ENCODE data around the gene GLYATL2.

GLYATL2 gene

GRCh38 chr11:58844361-58845005 lies at the start of gene GLYATL2:
Gene GLYATL2 (minus strand): TSS chr11:58844704. CDS start chr11:58839612, 5,092 bp downstream.
- DNase-seq: no peak

GRCh38 chr11:58893899-58894298 lies 49.4 kb upstream of the GLYATL2 start:
- DNase-seq: no peak

- DNase-seq: no peak
These were observed 44.1 kb upstream of the GLYATL2 start for GRCh38 chr11:58888579-58888978.

GRCh38 chr11:58887452-58887851 lies 42.9 kb upstream of the GLYATL2 start:
- DNase-seq: no peak

- no peak for DNase-seq
These were observed 36.1 kb upstream of the GLYATL2 start for GRCh38 chr11:58880625-58881024.

- no peak for DNase-seq
These were observed 35.7 kb upstream of the GLYATL2 start for GRCh38 chr11:58880166-58880565.

GRCh38 chr11:58867556-58867955 lies 23.1 kb upstream of the GLYATL2 start:
- DNase-seq: no peak

GRCh38 chr11:58866788-58867187 lies 22.3 kb upstream of the GLYATL2 start:
- no peak for DNase-seq

GRCh38 chr11:58864335-58864734 lies 19.8 kb upstream of the GLYATL2 start:
- DNase-seq: no peak

GRCh38 chr11:58863697-58864096 lies 19.2 kb upstream of the GLYATL2 start:
- no peak for DNase-seq

GRCh38 chr11:58861533-58861932 lies 17.0 kb upstream of the GLYATL2 start:
- DNase-seq: no peak

GRCh38 chr11:58856806-58857205 lies 12.3 kb upstream of the GLYATL2 start:
- no peak for DNase-seq

GRCh38 chr11:58845386-58845785 lies 882 bp upstream of the GLYATL2 start:
- DNase-seq: no peak

- DNase-seq: no peak
These were observed 6.7 kb downstream of the GLYATL2 start for GRCh38 chr11:58837707-58838388.

- DNase-seq: no peak
These were observed 12.4 kb downstream of the GLYATL2 start for GRCh38 chr11:58832056-58832645.

- DNase-seq: no peak
These were observed 13.7 kb downstream of the GLYATL2 start for GRCh38 chr11:58830673-58831301.

- DNase-seq: no peak
These were observed 14.7 kb downstream of the GLYATL2 start for GRCh38 chr11:58829786-58830185.

GRCh38 chr11:58813693-58814092 lies 30.8 kb downstream of the GLYATL2 start:
- no peak for DNase-seq

GRCh38 chr11:58811499-58811898 lies 33.0 kb downstream of the GLYATL2 start:
- DNase-seq: no peak

GRCh38 chr11:58807343-58807742 lies 37.2 kb downstream of the GLYATL2 start:
- DNase-seq: no peak

GRCh38 chr11:58805065-58805464 lies 39.4 kb downstream of the GLYATL2 start:
- DNase-seq: no peak

GRCh38 chr11:58801974-58802545 lies 42.4 kb downstream of the GLYATL2 start:
- no peak for DNase-seq

- no peak for DNase-seq
These were observed 43.2 kb downstream of the GLYATL2 start for GRCh38 chr11:58801302-58801701.

Data from activated CD4-positive, alpha-beta T cell treated with anti-CD3 and anti-CD28 coated beads, Interleukin-2, amount 50 U/mL, for 4 hours (primary cell).